ENCODE results near the gene OSBPL2.

Gene OSBPL2

GRCh38 chr20:62222266-62222850 lies 16.0 kb upstream of the OSBPL2 start:
- no peak for DNase-seq (ENCODE audit: low read depth in 2 of 2)

GRCh38 chr20:62222972-62223371 lies 15.3 kb upstream of the OSBPL2 start:
- no peak for DNase-seq (ENCODE audit: low read depth in 2 of 2)

GRCh38 chr20:62223571-62223970 lies 14.8 kb upstream of the OSBPL2 start:
- DNase-seq (ENCODE audit: low read depth in 2 of 2), result no peak

- no peak for DNase-seq (ENCODE audit: low read depth in 2 of 2)
Observed at GRCh38 chr20:62224113-62224855, 14.0 kb upstream of the OSBPL2 start.

DNA sequence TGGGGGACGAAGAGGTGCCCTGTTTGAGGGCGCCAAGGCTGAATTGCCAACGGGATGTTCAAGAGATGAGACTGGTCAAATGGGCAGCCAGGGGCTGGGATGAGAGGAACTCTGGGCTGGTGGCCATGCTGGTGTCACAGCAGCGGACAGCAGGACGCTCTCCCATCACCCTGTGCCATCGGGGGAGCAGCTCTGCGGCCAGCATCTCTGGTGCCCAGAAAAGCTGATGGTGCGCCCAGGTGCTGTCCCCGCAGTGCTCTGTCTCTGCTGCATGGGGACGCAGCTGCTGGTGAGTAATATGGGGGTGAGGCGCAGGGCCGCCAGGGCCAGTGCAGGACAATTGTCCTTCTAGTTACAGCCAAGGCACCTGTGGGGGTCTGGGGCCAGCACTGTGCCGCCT lies 13.3 kb upstream of the OSBPL2 start:
- no peak for DNase-seq (ENCODE audit: low read depth in 2 of 2)

GRCh38 chr20:62225820-62226635 lies 12.3 kb upstream of the OSBPL2 start:
- no peak for DNase-seq (ENCODE audit: low read depth in 2 of 2)

GRCh38 chr20:62226707-62227590 lies 11.4 kb upstream of the OSBPL2 start:
- DNase-seq (ENCODE audit: low read depth in 2 of 2), result no peak

DNA sequence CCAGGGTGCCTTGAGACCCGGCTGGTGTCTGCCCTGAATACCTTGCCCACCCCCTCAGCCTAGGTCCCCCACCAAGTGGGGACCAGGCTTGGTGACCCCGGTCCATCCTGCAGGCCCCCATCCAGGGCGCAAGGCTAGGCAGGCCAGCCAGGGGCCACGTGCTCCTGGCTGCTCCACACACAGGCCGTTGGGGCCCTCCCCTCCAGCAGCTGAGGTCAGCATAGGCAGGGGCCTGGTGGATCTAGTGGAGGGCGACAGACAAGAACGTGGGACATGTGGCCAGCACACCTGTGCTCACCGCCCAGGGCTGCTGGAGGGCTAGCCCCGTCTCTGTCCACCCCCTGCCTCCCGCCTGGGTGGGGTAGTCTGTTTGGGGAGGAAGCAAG lies 10.7 kb upstream of the OSBPL2 start:
- no peak for DNase-seq (ENCODE audit: low read depth in 2 of 2)

DNA sequence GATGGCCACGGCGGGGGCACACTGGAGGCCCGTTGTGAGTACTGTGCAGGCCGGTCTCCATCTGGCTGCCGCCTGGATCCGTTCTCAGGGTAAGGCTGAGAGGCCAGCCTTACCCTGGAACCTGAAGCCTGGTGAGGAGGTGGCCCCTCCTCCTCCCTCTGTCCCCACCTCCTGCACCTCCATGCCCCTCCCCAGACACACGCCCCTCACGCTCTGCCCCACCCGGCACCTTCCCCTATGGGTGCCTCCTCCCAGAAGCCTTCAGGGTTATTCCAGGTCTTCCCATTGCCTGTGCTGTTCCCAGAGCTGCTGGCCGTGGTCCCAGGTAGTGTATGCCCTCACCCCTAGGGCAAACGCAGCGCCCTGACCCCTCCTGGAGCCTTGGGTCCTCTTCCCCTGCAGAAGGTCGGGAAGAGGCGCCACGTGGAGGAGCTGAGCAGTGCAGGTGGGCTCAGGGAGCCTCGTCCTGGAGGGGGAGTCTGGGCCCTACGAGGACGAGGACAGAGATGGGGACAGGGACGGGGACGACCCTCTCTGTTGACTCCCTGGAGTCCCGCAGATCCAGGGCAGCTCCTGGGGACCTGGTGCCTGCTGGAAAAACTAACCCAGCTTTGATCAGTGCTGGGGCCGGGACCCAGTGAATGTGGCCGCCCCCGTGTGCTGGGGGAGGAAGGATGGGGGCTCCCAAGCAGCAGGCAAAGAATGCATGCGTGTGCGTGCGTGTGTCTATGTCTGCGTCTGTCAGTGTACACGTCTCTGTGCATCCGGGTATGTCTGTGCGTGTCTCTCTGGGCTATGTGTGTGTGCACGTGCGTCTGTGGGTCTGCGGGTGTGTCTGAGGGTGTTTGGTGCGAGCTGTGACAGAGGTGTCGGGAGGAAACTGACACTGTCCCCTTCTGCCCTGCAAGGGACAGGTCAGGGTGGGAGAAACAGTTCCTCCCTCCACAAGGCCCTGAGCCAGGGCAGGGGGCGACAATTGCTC lies 10.1 kb upstream of the OSBPL2 start:
- DNase-seq (ENCODE audit: low read depth in 2 of 2), result no peak

DNA sequence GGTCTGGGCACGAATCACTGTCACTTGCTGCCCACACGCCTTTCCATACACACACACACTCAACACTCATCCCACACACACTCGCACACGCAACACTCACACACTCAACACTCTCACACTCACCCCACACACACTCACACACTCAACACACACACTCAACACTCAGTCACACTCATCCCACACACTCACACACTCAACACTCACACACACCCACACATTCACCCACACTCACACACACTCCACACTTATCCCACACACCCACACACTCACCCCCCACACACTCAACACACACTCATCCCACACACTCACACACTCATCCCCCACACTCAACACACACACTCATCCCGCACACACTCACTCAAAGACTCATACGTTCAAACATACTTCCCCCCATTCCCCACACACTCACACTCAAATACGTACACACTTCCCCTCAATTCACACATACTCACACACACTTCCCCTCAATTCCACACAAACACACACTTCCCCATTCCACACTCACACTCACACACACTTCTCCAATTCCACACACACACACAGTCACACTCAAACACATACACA lies 9.3 kb upstream of the OSBPL2 start:
- no peak for DNase-seq (ENCODE audit: low read depth in 2 of 2)

- DNase-seq (ENCODE audit: low read depth in 2 of 2), result no peak
Observed at GRCh38 chr20:62229667-62230066, 8.7 kb upstream of the OSBPL2 start.

GRCh38 chr20:62230276-62230675 lies 8.0 kb upstream of the OSBPL2 start:
- DNase-seq (ENCODE audit: low read depth in 2 of 2), result no peak

DNA sequence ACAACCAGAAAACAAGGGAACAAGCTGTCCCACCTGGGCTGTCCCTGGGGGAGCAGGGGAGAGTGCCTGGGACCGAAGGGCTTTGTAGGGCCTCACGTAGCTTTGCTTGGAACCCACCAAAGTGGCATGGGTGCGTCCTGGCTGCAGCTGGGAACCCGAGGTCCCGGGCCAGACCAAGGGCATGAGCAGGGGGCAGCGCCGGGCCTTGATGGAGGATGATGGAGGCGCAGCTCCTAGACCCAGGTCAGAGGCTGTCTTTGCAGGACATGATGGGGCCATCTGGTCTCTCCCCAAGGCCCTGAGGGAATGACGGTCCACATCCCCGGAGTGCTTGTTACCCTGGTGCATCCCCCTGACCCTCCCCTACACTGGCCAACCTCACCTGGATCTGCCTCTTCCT lies 7.6 kb upstream of the OSBPL2 start:
- no peak for DNase-seq (ENCODE audit: low read depth in 2 of 2)

DNA sequence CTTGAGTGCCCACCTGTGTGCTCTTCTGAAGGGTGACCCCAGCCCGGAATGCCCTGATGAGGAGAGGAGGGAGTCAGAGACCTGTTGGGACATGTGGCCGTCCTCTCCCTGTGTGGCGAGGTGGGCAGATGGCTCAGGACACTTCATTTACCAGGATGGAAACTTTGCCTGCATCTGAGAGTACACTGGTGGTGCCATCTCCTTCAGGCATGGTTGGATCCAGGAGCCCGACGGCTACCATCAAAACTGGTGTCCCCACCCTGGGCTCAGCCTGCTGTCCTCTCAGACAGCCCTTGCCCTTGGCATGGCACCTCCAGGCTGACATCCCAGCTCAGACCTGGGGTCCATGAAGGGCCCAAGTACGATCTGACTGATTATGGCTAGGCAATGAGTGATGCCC lies 7.0 kb upstream of the OSBPL2 start:
- no peak for DNase-seq (ENCODE audit: low read depth in 2 of 2)

- no peak for DNase-seq (ENCODE audit: low read depth in 2 of 2)
Observed at GRCh38 chr20:62232194-62232593, 6.1 kb upstream of the OSBPL2 start.

- DNase-seq (ENCODE audit: low read depth in 2 of 2), result no peak
Observed at GRCh38 chr20:62232770-62233645, 5.3 kb upstream of the OSBPL2 start.

GRCh38 chr20:62233684-62234083 lies 4.6 kb upstream of the OSBPL2 start:
- DNase-seq (ENCODE audit: low read depth in 2 of 2), result no peak

DNA sequence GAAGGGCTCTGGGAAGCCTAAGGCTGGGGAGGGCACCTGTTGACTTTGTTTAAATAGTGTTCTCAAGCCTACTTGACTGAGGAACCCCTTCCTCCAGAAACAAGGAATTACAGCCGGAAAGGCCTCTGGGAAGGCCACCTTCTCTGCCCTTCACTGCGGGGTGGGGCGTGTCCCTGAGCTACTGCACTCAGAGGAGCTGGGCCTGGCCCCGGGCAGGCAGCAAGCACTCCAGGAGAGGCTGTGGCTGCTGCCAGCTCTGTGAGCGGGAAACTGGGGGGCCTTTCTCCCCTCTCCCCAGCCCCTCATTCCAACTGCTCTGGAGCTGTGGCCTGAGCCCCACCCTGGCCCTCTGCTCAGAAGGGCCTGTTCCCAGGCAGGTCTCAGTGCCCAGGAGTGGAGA lies 4.0 kb upstream of the OSBPL2 start:
- DNase-seq (ENCODE audit: low read depth in 2 of 2), result no peak

- no peak for DNase-seq (ENCODE audit: low read depth in 2 of 2)
Observed at GRCh38 chr20:62235001-62235776, 3.1 kb upstream of the OSBPL2 start.
